HEK293 (cell line): ENCODE data around the gene CKM.

Experiments used
- CTCF ChIP-seq: fragments of 450-650 bp; formaldehyde crosslinking; IDR thresholded peaks from 2 replicates; pipeline ENCODE4 v1.5.1; 2016; ENCODE audit warnings: missing biosample characterization, missing genetic modification characterization
- GLI2 ChIP-seq: fragments of 450-650 bp; formaldehyde crosslinking; IDR thresholded peaks from 2 replicates; pipeline ENCODE4; 2017; ENCODE audit warnings: missing biosample characterization, missing genetic modification characterization, low read depth, borderline replicate concordance
- HOXA7 ChIP-seq: sonication (generic); formaldehyde crosslinking; IDR thresholded peaks from 2 replicates; pipeline ENCODE4 v1.8.1; 2022; ENCODE audit warnings: missing genetic modification reagents, borderline replicate concordance
- KLF17 ChIP-seq: fragments of 450-650 bp; formaldehyde crosslinking; IDR thresholded peaks from 2 replicates; pipeline ENCODE4 v1.5.1; 2016; ENCODE audit warnings: missing biosample characterization, missing genetic modification characterization
- KLF8 ChIP-seq: fragments of 450-650 bp; formaldehyde crosslinking; IDR thresholded peaks from 2 replicates; pipeline ENCODE4 v1.5.1; 2016; ENCODE audit warnings: missing biosample characterization, missing genetic modification characterization
- SCRT1 ChIP-seq: fragments of 450-650 bp; formaldehyde crosslinking; IDR thresholded peaks from 2 replicates; pipeline ENCODE4 v1.5.1; 2016; ENCODE audit warnings: missing biosample characterization, missing genetic modification characterization, borderline replicate concordance
- ZEB2 ChIP-seq: fragments of 450-650 bp; formaldehyde crosslinking; IDR thresholded peaks from 2 replicates; pipeline ENCODE4 v1.5.1; 2016; ENCODE audit warnings: missing biosample characterization, missing genetic modification characterization
- ZFHX2 ChIP-seq: fragments of 450-650 bp; formaldehyde crosslinking; conservative IDR thresholded peaks from 2 replicates; pipeline ENCODE4 v1.5.1; 2016; ENCODE audit warnings: missing biosample characterization, missing genetic modification characterization
- ZIC2 ChIP-seq: fragments of 450-650 bp; formaldehyde crosslinking; IDR thresholded peaks from 2 replicates; pipeline ENCODE4 v1.5.1; 2016; ENCODE audit warnings: missing biosample characterization, missing genetic modification characterization
- ZNF157 ChIP-seq: fragments of 450-650 bp; formaldehyde crosslinking; IDR thresholded peaks from 2 replicates; pipeline ENCODE4 v1.5.1; 2016; ENCODE audit warnings: missing biosample characterization, missing genetic modification characterization
- ZNF16 ChIP-seq: fragments of 450-650 bp; formaldehyde crosslinking; IDR thresholded peaks from 2 replicates; pipeline ENCODE4 v1.5.1; 2016; ENCODE audit warnings: low read depth, missing biosample characterization, missing genetic modification characterization
- ZNF223 ChIP-seq: fragments of 450-650 bp; formaldehyde crosslinking; IDR thresholded peaks from 2 replicates; pipeline ENCODE4 v1.5.1; 2016; ENCODE audit warnings: missing biosample characterization, missing genetic modification characterization
- ZNF248 ChIP-seq: fragments of 450-650 bp; formaldehyde crosslinking; IDR thresholded peaks from 2 replicates; pipeline ENCODE4 v1.5.1; 2017; ENCODE audit warnings: missing biosample characterization, missing genetic modification characterization
- ZNF335 ChIP-seq: fragments of 450-650 bp; formaldehyde crosslinking; conservative IDR thresholded peaks from 2 replicates; pipeline ENCODE4 v1.5.1; 2016; ENCODE audit warnings: missing biosample characterization, missing genetic modification characterization
- ZNF354C ChIP-seq: fragments of 450-650 bp; formaldehyde crosslinking; IDR thresholded peaks from 2 replicates; pipeline ENCODE4 v1.5.1; 2016; ENCODE audit warnings: missing biosample characterization, missing genetic modification characterization, low read depth, borderline replicate concordance
- ZNF37A ChIP-seq: fragments of 450-650 bp; IDR thresholded peaks from 2 replicates; pipeline ENCODE4 v1.5.1; 2018; ENCODE audit warnings: missing biosample characterization, missing genetic modification characterization
- ZNF48 ChIP-seq: fragments of 450-650 bp; formaldehyde crosslinking; IDR thresholded peaks from 2 replicates; pipeline ENCODE4 v1.5.1; 2016; ENCODE audit warnings: missing biosample characterization, missing genetic modification characterization
- ZNF529 ChIP-seq: fragments of 450-650 bp; formaldehyde crosslinking; IDR thresholded peaks from 2 replicates; pipeline ENCODE4 v1.5.1; 2017; ENCODE audit warnings: missing genetic modification characterization, missing biosample characterization; ENCODE audit not compliant: insufficient replicate concordance
- ZNF624 ChIP-seq: fragments of 450-650 bp; formaldehyde crosslinking; IDR thresholded peaks from 2 replicates; pipeline ENCODE4 v1.5.1; 2017; ENCODE audit warnings: missing biosample characterization, missing genetic modification characterization
- ZNF629 ChIP-seq: fragments of 450-650 bp; formaldehyde crosslinking; IDR thresholded peaks from 2 replicates; pipeline ENCODE4 v1.5.1; 2017; ENCODE audit warnings: missing biosample characterization, missing genetic modification characterization
- ZNF654 ChIP-seq: fragments of 450-650 bp; formaldehyde crosslinking; IDR thresholded peaks from 2 replicates; pipeline ENCODE4 v1.5.1; 2016; ENCODE audit warnings: low read depth, missing biosample characterization, missing genetic modification characterization
- ZNF658 ChIP-seq: fragments of 450-650 bp; formaldehyde crosslinking; IDR thresholded peaks from 2 replicates; pipeline ENCODE4; 2016; ENCODE audit warnings: missing biosample characterization, missing genetic modification characterization
- ZNF768 ChIP-seq: fragments of 450-650 bp; formaldehyde crosslinking; IDR thresholded peaks from 2 replicates; pipeline ENCODE4 v1.5.1; 2018; ENCODE audit warnings: missing biosample characterization, mild to moderate bottlenecking, missing genetic modification characterization
- ZNF785 ChIP-seq: fragments of 450-650 bp; formaldehyde crosslinking; IDR thresholded peaks from 2 replicates; pipeline ENCODE4 v1.5.1; 2016; ENCODE audit warnings: missing biosample characterization, missing genetic modification characterization
- ZNF837 ChIP-seq: fragments of 450-650 bp; formaldehyde crosslinking; IDR thresholded peaks from 2 replicates; pipeline ENCODE4 v1.5.1; 2016; ENCODE audit warnings: missing biosample characterization, missing genetic modification characterization
- TF ChIP-seq, protein P1 (sequence below): fragments of 450-650 bp; formaldehyde crosslinking; IDR thresholded peaks from 2 replicates; pipeline ENCODE4 v1.5.1; 2016; ENCODE audit warnings: missing biosample characterization, missing genetic modification characterization
- TF ChIP-seq, protein P2 (sequence below): IDR thresholded peaks from 2 replicates; pipeline ENCODE4 v1.6.1; 2011; ENCODE audit warnings: mild to moderate bottlenecking, low read depth, low read length, borderline replicate concordance
- TF ChIP-seq, protein P3 (sequence below): fragments of 450-650 bp; formaldehyde crosslinking; IDR thresholded peaks from 2 replicates; pipeline ENCODE4 v1.5.1; 2016; ENCODE audit warnings: missing biosample characterization, missing genetic modification characterization
- TF ChIP-seq, protein P4 (sequence below): fragments of 450-650 bp; formaldehyde crosslinking; IDR thresholded peaks from 2 replicates; pipeline ENCODE4 v1.5.1; 2016; ENCODE audit warnings: missing biosample characterization, missing genetic modification characterization

The CKM gene

DNA sequence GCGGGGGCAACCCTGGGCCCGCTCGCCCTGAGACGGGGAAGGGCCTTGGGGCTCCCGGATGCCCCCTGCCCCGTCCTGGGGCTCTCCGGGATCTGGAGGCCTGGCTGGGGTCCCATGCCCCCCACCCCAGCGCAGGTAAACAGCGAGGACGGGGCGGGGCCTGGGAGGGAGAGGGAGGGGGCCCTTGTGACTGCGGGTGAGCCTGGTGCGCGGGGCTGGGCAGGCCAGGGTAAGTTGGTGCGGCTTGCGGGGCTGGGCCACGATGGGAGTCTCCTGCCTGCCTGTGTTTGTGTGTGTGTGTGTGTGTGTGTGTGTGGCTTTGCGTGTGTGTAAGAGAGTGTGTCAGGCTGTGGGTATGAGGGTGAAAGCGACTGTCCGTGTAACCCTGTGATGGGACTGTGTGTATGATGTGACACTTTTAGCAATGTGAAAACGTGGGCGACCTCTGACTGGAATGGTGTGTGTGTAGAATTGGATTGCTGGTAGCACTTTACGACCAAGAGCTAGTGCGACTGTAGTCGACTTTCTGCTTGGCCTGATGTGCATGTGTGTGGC lies 18.3 kb upstream of the CKM start (continued):
- TF ChIP-seq, protein P1, sequence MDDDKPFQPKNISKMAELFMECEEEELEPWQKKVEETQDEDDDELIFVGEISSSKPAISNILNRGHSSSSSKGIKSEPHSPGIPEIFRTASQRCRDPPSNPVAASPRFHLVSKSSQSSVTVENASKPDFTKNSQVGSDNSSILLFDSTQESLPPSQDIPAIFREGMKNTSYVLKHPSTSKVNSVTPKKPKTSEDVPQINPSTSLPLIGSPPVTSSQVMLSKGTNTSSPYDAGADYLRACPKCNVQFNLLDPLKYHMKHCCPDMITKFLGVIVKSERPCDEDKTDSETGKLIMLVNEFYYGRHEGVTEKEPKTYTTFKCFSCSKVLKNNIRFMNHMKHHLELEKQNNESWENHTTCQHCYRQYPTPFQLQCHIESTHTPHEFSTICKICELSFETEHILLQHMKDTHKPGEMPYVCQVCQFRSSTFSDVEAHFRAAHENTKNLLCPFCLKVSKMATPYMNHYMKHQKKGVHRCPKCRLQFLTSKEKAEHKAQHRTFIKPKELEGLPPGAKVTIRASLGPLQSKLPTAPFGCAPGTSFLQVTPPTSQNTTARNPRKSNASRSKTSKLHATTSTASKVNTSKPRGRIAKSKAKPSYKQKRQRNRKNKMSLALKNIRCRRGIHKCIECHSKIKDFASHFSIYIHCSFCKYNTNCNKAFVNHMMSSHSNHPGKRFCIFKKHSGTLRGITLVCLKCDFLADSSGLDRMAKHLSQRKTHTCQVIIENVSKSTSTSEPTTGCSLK, result no peak
- TF ChIP-seq ZFHX2 (peak; percentile 47), ZNF223 (tag by site-specific recombination) (no peak), ZNF37A (tag by site-specific recombination) (no peak), ZNF335 (tag by site-specific recombination) (peak; percentile 70), ZNF768 (no peak), ZNF654 (tag by site-specific recombination) (no peak), ZNF529 (tag by site-specific recombination) (no peak), ZIC2 (tag by site-specific recombination) (0 out of 2 replicates have a peak, but pooled peaks have one; percentile 36), SCRT1 (tag by site-specific recombination) (no peak), ZNF624 (tag by site-specific recombination) (no peak), GLI2 (no peak), ZNF157 (tag by site-specific recombination) (no peak), ZNF785 (tag by site-specific recombination) (peak; percentile 45; the same call in 1 of the 2 replicates), ZNF837 (tag by site-specific recombination) (no peak), CTCF (no peak), KLF8 (tag by site-specific recombination) (peak; percentile 63), ZNF658 (tag by site-specific recombination) (no peak), ZNF354C (no peak), HOXA7 (no peak), ZNF16 (tag by site-specific recombination) (no peak), ZEB2 (tag by site-specific recombination) (no peak), ZNF48 (tag by site-specific recombination) (no peak), ZNF629 (no peak), ZNF248 (tag by site-specific recombination) (no peak), KLF17 (tag by site-specific recombination) (no peak; the same call in 1 of the 2 replicates)
- TF ChIP-seq, protein P2, sequence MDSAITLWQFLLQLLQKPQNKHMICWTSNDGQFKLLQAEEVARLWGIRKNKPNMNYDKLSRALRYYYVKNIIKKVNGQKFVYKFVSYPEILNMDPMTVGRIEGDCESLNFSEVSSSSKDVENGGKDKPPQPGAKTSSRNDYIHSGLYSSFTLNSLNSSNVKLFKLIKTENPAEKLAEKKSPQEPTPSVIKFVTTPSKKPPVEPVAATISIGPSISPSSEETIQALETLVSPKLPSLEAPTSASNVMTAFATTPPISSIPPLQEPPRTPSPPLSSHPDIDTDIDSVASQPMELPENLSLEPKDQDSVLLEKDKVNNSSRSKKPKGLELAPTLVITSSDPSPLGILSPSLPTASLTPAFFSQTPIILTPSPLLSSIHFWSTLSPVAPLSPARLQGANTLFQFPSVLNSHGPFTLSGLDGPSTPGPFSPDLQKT, result no peak
- TF ChIP-seq, protein P3, sequence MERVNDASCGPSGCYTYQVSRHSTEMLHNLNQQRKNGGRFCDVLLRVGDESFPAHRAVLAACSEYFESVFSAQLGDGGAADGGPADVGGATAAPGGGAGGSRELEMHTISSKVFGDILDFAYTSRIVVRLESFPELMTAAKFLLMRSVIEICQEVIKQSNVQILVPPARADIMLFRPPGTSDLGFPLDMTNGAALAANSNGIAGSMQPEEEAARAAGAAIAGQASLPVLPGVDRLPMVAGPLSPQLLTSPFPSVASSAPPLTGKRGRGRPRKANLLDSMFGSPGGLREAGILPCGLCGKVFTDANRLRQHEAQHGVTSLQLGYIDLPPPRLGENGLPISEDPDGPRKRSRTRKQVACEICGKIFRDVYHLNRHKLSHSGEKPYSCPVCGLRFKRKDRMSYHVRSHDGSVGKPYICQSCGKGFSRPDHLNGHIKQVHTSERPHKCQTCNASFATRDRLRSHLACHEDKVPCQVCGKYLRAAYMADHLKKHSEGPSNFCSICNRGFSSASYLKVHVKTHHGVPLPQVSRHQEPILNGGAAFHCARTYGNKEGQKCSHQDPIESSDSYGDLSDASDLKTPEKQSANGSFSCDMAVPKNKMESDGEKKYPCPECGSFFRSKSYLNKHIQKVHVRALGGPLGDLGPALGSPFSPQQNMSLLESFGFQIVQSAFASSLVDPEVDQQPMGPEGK, result peak; percentile 75
- TF ChIP-seq, protein P4, sequence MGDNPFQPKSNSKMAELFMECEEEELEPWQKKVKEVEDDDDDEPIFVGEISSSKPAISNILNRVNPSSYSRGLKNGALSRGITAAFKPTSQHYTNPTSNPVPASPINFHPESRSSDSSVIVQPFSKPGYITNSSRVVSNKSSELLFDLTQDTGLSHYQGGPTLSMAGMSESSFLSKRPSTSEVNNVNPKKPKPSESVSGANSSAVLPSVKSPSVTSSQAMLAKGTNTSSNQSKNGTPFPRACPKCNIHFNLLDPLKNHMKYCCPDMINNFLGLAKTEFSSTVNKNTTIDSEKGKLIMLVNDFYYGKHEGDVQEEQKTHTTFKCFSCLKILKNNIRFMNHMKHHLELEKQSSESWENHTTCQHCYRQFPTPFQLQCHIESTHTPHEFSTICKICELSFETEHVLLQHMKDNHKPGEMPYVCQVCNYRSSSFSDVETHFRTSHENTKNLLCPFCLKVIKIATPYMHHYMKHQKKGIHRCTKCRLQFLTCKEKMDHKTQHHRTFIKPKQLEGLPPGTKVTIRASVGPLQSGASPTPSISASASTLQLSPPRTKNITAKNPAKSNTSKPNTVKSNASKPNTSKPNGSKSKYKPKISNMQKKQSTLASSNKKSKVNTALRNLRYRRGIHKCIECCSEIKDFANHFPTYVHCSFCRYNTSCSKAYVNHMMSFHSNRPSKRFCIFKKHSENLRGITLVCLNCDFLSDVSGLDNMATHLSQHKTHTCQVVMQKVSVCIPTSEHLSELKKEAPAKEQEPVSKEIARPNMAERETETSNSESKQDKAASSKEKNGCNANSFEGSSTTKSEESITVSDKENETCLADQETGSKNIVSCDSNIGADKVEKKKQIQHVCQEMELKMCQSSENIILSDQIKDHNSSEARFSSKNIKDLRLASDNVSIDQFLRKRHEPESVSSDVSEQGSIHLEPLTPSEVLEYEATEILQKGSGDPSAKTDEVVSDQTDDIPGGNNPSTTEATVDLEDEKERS (tag by site-specific recombination), result no peak; the same call in 1 of the 2 replicates
